ENCODE results near the gene FBRSL1.
"Not testable (repeated sequence)": the region's sequence is repeated elsewhere in the genome, so short reads cannot be mapped to it uniquely, and the experiment has no call there.

Gene FBRSL1

GRCh38 chr12:132529156-132529839, 39.3 kb downstream of the FBRSL1 start:
- no peak for DNase-seq

GRCh38 chr12:132529906-132530305, 40.0 kb downstream of the FBRSL1 start:
- no peak for DNase-seq

GRCh38 chr12:132530447-132530846, 40.5 kb downstream of the FBRSL1 start:
- DNase-seq = no peak

- DNase-seq = no peak
These were observed 40.9 kb downstream of the FBRSL1 start for GRCh38 chr12:132530851-132531250.

GRCh38 chr12:132532711-132533583, 43.0 kb downstream of the FBRSL1 start:
- not testable (repeated sequence) for DNase-seq

- no peak for DNase-seq
These were observed 43.6 kb downstream of the FBRSL1 start for GRCh38 chr12:132533584-132533958.

GRCh38 chr12:132534076-132534475, 44.1 kb downstream of the FBRSL1 start:
- DNase-seq = no peak

- no peak for DNase-seq
These were observed 45.1 kb downstream of the FBRSL1 start for GRCh38 chr12:132535019-132535418.

- no peak for DNase-seq
These were observed 46.3 kb downstream of the FBRSL1 start for GRCh38 chr12:132536102-132536876.

- DNase-seq = no peak
These were observed 47.1 kb downstream of the FBRSL1 start for GRCh38 chr12:132537049-132537448.

- no peak for DNase-seq
These were observed 48.1 kb downstream of the FBRSL1 start for GRCh38 chr12:132537836-132538662.

- DNase-seq = no peak
These were observed 48.7 kb downstream of the FBRSL1 start for GRCh38 chr12:132538663-132538990.

GRCh38 chr12:132539016-132539773, 49.2 kb downstream of the FBRSL1 start:
- no peak for DNase-seq

GRCh38 chr12:132540436-132540835, 50.5 kb downstream of the FBRSL1 start:
- DNase-seq = no peak

GRCh38 chr12:132541200-132541599, 51.2 kb downstream of the FBRSL1 start:
- DNase-seq = no peak

- DNase-seq = no peak
These were observed 52.0 kb downstream of the FBRSL1 start for GRCh38 chr12:132541996-132542395.

- no peak for DNase-seq
These were observed 52.7 kb downstream of the FBRSL1 start for GRCh38 chr12:132542661-132543060.

GRCh38 chr12:132543298-132544079, 53.5 kb downstream of the FBRSL1 start:
- no peak for DNase-seq

GRCh38 chr12:132544080-132544397, 54.1 kb downstream of the FBRSL1 start:
- no peak for DNase-seq

- DNase-seq = no peak
These were observed 54.5 kb downstream of the FBRSL1 start for GRCh38 chr12:132544498-132544897.
